ENCODE results near the gene SPP2.
A peak's percentile ranks its signal among the peaks of the same experiment; 100 is the strongest.

Gene SPP2

DNA sequence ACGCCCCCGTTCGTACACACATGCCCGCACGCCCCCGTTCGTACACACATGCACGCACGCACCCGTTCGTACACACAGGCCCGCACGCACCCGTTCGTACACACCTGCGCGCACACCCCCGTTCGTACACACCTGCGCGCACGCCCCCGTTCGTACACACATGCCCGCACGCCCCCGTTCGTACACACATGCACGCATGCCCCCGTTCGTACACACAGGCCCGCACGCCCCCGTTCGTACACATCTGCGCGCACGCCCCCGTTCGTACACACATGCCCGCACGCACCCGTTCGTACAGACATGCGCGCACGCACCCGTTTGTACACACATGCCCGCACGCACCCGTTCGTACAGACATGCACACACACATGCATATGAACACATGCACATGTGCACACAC is 45.7 kb downstream of the SPP2 start:
- DNase-seq = no peak

DNA sequence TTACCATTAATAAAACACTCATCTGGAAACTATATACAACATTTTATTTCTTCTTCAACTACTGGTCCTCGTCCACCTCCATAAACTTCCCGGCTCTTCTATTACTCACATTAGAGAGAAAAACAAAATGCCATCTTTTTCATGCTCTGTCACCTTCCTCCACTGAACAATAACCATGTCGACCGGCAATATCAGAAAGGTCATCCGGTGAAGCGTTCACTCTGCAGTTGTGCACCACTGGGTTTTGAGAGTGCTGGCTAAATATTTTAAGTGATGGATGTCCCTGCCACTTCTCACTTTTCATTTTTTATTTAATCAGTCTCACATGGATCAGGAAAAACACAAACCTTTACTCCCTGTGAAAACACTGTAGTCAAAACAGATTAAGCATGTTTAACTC is 48.2 kb downstream of the SPP2 start:
- peak; percentile 34 for DNase-seq

DNA sequence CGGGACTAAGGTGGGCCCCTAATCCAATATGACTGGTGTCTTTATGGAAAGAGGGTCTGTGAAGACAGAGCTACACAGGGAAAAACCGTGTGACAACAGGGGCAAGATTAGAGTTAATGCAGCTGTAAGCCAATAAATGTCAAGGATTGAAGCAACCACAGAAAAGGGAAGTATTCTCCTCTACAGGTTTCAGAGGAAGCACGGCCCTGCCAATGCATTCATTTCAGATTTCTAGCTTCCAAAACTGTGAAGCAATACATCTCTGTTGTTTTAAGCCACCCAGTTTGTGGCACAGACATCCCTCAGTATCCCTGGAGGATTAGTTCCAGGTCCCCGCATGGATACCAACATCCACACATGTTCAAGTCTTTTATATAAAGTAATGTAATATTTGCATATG is 48.8 kb downstream of the SPP2 start:
- no peak for DNase-seq

DNA sequence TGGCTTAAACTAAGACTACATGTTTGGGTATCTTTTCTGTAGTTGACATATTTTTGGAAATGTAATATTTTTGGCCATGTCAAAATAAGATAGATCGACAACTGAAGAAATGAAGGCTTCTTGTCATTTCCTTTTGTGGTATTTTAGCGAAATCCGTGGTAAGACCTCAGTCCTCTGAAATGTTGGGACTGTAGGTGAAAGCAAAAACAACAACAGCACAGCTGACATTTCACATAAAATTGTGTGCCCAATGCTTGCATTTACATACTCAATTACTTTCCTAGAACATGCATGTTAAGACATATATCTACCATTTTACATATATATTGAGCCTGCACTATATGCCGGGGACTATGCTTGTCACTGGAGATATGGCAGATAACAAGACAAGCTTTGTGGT is 50.2 kb downstream of the SPP2 start:
- no peak for DNase-seq

- no peak for DNase-seq
Observed at GRCh38 chr2:234102112-234102511, 51.6 kb downstream of the SPP2 start.

GRCh38 chr2:234107861-234108260 is 57.4 kb downstream of the SPP2 start:
- no peak for DNase-seq

DNA sequence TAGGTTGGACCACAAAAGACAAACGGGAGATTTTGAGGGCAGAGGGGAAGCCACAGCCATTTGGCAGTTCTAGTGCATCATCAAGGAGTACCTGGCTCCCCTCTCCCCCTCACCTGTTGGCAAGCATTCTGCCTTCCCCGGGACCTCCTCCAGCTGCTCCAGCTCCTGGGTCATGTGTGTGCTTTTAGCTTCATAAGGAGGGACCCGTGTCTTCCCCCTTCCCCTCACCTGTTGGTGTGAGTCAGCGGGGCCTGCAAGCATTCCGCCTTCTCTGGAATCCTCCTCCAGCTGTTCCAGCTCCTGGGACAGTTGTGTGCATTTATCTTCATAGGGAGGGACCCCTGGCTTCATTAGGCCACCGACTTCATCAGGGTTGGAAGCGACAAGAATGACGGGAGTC is 58.8 kb downstream of the SPP2 start:
- no peak for DNase-seq

DNA sequence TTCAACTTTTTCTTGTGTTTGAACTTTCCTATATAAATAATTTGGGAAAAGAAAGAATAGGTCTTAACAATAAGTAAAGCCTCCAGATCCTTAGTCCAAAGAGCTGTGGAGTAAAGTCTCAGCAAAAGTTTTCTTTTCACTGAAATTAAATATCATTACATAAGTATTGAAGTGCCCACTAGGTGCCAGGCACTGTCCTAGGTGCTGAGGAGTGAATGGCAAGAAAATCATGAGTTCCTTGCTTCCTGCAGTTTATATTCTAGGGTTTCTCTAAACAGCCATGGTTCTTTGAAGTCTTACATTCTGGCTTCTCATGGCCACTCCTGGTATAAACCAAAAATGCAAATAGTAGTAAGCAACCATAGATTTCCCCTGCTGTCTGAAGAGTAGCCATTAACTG is 59.7 kb downstream of the SPP2 start:
- no peak for DNase-seq

- DNase-seq = no peak
Observed at GRCh38 chr2:234111523-234111922, 61.0 kb downstream of the SPP2 start.

DNA sequence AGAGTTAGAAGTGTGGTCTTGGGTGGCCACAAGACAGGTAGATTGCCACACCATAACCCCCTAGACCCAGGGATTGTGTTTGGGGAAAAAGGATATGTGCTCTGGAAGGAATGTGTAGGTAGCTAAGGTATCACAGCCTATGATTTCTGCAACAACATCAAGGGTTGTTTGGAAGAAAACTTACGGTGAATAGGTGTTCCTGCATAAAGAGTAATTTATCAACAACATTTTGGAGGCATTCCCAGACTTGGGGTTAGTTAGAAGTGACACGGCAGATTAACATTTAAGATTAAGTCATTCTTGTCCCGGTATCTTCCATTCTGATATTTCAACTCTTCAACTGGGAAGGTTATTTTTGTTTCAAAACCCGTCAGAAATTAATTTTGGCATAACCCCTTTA is 65.5 kb downstream of the SPP2 start:
- DNase-seq = no peak

GRCh38 chr2:234121999-234122398 is 71.5 kb downstream of the SPP2 start:
- DNase-seq = no peak

GRCh38 chr2:234125451-234126145 is 75.1 kb downstream of the SPP2 start:
- no peak for DNase-seq

GRCh38 chr2:234126146-234126470 is 75.6 kb downstream of the SPP2 start:
- DNase-seq = no peak
